RCC 7860 (cell line): ENCODE measurements around the gene CAPZB.
"Not testable (repeated sequence)": the region's sequence is repeated elsewhere in the genome, so short reads cannot be mapped to it uniquely, and the experiment has no call there.

ENCODE experiments used
- DNase-seq: peaks from one replicate; pipeline ENCODE4 v3.0.0-alpha.2; 2015; ENCODE audit warnings: low spot score
- FAIRE-seq: peaks from 2 replicates; lab custom pipeline; 2012; peaks lifted over from hg19 to GRCh38; lab: Jason Lieb, UNC

The CAPZB gene

GRCh38 chr1:19499887-19500286 is 14.5 kb upstream of the CAPZB start:
- not testable (repeated sequence) for DNase-seq, FAIRE-seq

DNA sequence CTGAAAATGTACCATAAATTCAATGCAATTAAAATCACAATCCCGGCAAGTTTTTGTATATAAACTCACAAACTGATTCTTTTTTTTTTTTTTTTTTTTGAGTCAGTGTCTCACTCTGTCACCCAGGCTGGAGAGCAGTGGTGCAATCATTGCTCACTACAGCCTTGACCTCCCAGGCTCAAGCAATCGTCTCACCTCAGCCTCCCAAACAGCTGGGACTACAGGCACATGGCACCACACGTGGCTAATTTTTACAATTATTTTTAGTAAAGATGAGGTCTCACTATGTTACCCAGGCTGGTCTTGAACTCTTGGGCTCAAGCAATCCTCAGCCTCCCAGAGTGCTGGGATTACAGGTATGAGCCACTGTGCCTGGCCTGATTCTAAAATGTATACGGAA is 12.1 kb upstream of the CAPZB start:
- not testable (repeated sequence) for DNase-seq, FAIRE-seq

- no peak for FAIRE-seq
Observed at GRCh38 chr1:19496527-19496874, 11.2 kb upstream of the CAPZB start.

DNA sequence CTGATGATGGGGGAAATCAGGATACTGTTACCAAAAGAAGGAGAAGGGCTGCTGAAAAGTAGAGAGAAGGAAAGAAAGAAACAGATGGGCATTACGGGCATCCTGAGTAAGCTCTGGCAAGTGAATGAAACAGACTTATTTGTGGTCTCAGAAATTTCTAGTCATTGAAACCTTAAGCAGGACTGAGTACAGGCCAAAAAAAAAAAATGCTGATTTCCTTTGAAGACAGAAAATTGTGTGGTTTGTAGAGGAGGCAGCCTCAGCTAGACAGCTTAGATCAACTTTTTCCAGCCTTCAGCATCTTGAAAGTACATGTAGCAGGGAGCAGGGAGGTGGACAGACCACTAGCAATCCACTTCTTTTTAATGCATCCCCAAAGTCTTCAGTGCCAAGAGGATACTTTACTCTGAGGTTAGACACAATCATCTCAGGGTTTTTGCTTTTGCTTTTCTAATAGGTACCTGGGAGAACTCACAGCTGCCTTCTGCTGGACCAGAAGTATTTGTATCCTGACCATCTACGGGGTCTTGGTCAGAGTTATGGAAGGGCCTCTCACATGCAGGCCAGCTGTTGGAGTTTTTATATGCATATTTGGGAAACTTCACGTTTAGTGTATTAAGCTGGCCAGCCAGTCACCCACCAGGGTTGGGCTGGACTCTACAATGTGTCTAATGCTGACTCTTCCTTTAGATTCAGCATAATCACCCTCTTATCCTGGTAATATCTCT is 10.6 kb upstream of the CAPZB start:
- FAIRE-seq: no peak
- no peak for DNase-seq

More at GRCh38 chr1:19496527-19496874, 11.2 kb upstream of the CAPZB start:
- no peak for DNase-seq

- no peak for DNase-seq
- FAIRE-seq: no peak
Observed at GRCh38 chr1:19495000-19495656, 9.8 kb upstream of the CAPZB start.

DNA sequence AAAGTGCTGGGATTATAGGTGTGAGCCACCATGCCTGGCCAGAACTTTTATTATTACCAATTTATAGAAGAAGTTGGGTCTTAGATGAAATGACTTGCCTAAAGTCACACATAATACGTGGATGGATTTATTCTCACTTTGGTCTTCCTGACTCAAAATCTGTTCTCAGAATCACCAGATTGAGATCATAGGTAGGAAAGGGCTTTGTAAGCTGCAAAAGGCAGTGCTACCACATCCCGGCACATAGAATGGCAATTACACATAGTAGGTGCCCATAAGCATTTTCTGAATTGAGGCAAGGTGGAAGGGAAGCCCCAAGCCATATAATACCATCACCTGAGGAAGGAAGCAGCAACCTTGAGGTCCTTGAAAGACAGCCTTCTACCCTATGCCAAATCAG is 8.2 kb upstream of the CAPZB start:
- no peak for DNase-seq
- no peak for FAIRE-seq

DNA sequence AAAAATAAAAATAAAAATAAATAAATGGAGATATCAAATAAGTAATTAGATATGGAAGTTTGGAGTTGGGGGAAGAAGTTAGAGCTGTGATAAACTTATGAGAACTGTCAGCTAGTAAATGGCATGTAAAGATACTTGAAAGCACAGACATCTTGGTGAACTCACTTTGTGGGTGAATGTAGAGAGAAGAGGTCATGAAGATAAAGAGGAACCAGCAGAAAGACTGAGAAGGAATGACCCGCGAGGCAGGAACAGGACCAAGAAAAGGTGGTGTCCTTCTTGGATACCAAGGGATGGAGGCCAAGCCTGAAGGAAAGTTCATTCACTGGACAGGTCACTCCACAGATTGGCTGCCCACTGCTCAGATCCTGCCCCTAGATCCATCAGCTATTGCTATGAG is 4.7 kb upstream of the CAPZB start:
- DNase-seq (no peak), FAIRE-seq (no peak)

DNA sequence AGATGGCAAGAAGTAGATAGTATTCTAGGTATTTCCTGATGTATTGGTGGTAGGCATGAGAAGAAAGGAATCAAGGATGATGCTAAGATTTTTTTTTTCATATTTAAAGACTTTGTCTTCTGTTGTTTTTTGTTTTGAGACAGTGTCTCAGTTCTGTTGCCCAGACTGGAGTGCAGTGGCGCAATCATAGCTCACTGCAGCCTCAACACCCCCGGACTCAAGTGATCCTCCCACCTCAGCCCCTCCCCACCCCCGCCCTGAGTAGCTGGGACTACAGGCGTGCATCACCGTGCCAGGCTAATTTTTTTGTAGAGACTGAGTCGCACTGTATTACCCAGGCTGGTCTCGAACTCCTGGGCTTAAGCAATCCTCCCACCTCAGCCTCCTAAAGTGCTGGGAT is 2.8 kb upstream of the CAPZB start:
- DNase-seq (no peak), FAIRE-seq (no peak)

GRCh38 chr1:19484798-19485361 is 459 bp downstream of the CAPZB start:
- FAIRE-seq (no peak), DNase-seq (no peak)

DNA sequence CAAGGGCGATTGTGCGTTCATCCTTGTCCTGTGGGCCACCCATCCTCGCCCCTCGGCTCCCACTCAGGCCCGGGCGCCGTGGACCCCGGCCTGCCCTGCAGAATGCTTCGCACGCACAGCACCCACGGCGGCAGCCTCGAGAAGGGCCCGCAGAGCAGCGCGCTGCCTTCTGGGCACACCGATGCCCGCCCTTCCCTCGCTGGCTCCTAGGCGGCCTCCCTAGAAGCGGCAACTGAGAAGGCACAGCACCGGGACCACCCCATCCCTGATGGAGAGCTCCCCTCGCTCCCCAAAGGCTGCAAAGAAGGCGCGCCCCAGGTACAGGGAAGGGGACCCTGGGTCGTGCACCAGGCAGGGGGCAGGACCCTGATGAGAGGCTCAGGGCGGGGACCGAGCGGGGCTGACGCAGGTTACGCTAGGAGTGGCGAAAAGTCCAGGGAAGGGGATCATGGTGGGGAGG is 971 bp downstream of the CAPZB start:
- DNase-seq: no peak
- no peak for FAIRE-seq

GRCh38 chr1:19483691-19484090 is 1.6 kb downstream of the CAPZB start:
- no peak for DNase-seq
- FAIRE-seq: no peak

GRCh38 chr1:19483261-19483660 is 2.1 kb downstream of the CAPZB start:
- no peak for FAIRE-seq
- DNase-seq: no peak

DNA sequence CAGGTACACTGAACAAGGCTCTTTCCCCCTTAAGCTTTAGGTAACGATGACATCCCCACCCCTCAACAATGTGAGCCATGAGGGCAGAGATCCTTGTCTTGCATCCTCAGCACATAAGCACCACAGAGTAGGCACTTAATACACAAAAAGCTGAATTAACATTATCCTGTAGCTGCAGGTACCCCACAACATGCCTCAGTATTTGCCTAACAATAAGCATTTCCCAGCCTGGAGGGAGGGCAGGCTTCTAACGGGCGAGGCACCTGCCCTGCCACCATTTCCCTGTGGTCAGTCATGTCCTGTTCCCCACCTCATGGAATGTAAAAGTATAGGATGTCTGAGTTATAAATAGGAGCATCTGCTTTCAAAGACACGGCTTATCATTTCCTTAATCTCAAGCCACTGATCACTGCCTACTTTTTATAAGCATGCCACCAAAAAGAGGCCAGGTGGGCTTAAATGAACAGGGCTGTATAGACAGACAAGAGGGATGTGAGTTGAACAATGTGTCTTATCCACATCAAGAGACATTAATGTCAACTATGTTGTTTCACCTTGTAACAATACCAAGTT is 3.4 kb downstream of the CAPZB start:
- DNase-seq (no peak), FAIRE-seq (no peak)

GRCh38 chr1:19480282-19480681 is 5.1 kb downstream of the CAPZB start:
- FAIRE-seq: no peak
- DNase-seq: no peak

DNA sequence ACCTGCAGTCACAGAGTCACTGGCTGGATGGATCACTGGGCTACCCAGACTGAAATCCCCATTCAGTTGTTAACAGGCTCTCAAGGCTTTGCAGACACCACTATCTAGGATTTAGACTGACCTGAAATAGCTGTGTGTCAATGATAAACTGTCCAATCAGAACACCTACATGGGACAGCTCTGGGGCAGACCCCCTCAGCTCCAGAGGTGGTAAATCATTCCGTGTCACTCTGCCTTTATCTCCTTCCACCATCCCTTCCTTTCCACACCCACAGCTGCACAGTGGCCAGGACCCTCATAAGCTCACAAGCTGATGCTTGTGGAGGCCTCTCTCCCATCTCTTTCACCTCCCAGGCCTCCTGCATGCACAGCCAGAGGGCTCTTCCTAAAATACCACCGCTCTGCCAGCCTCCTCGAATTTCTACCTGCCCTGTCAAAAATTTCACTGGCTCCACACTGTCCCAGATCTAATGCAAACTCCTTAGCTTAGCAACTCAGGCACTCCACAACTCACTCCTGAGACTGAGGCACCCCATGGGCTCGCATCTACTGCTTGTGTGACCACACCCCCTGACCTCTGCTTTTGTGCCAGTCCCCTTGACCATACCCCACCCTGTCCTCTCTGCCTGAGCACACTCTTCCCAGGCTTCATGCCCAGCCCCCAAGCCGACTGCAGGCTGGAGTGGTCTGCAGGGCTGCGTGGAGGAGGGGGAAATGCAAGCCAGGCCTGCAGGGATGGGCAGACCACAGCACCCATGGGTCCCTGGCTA is 5.8 kb downstream of the CAPZB start:
- DNase-seq (no peak), FAIRE-seq (no peak)

GRCh38 chr1:19478322-19478721 is 7.0 kb downstream of the CAPZB start:
- no peak for FAIRE-seq
- no peak for DNase-seq

- FAIRE-seq (no peak), DNase-seq (no peak)
Observed at GRCh38 chr1:19477284-19478249, 7.8 kb downstream of the CAPZB start.

GRCh38 chr1:19476450-19477190 is 8.7 kb downstream of the CAPZB start:
- no peak for FAIRE-seq

GRCh38 chr1:19475296-19475695 is 10.0 kb downstream of the CAPZB start:
- FAIRE-seq (no peak), DNase-seq (no peak)

More at GRCh38 chr1:19476450-19477190, 8.7 kb downstream of the CAPZB start:
- no peak for DNase-seq
